Right renal pelvis (tissue), 4 donors: Measurements from ENCODE around the gene LAYN. TPM values are rescaled to one million over a fixed set of nuclear protein-coding genes. Genes with fewer than 3 reads are reported as not detected.

Experiments
- DNase-seq, 4 donors: peaks; one replicate each; pipeline ENCODE4 v3.0.0-alpha.2; 2013; ENCODE audit warnings: low read depth in 4 of 4, low spot score in 3 of 4, missing footprints in 1 of 4
- polyA plus RNA-seq, 4 donors: library from polyadenylated mRNA; unstranded; fragments of 120-200 nt; gene quantifications; one replicate each; pipeline ENCODE4 v1.2.1, GENCODE V29; 2013; ENCODE audit not compliant: insufficient read length in 4 of 4

LAYN gene
- polyA plus RNA-seq, 4 donors: 7.0 to 7.8 (median 7.3) TPM

GRCh38 chr11:111530091-111530490 lies 10.4 kb upstream of the LAYN start:
- DNase-seq: no peak

- DNase-seq: no peak
These were observed 9.4 kb upstream of the LAYN start for GRCh38 chr11:111531136-111531535.

GRCh38 chr11:111531687-111532364 lies 8.7 kb upstream of the LAYN start:
- DNase-seq: no peak

GRCh38 chr11:111532365-111532709 lies 8.2 kb upstream of the LAYN start:
- no peak for DNase-seq

GRCh38 chr11:111535281-111535680 lies 5.2 kb upstream of the LAYN start:
- no peak for DNase-seq

GRCh38 chr11:111537336-111537860 lies 3.1 kb upstream of the LAYN start:
- no peak for DNase-seq

GRCh38 chr11:111538407-111539114 lies 2.0 kb upstream of the LAYN start:
- DNase-seq: no peak

- no peak for DNase-seq
These were observed 950 bp upstream of the LAYN start for GRCh38 chr11:111539426-111540113.

- no peak for DNase-seq
These were observed 375 bp downstream of the LAYN start for GRCh38 chr11:111540937-111541253.

- DNase-seq: no peak
These were observed 938 bp downstream of the LAYN start for GRCh38 chr11:111541254-111542061.

GRCh38 chr11:111542606-111543275 lies 2.2 kb downstream of the LAYN start:
- no peak for DNase-seq

GRCh38 chr11:111548525-111548924 lies 8.0 kb downstream of the LAYN start:
- no peak for DNase-seq

- no peak for DNase-seq
These were observed 8.8 kb downstream of the LAYN start for GRCh38 chr11:111549196-111549868.

- DNase-seq: no peak
These were observed 9.3 kb downstream of the LAYN start for GRCh38 chr11:111549869-111550203.

- DNase-seq: no peak
These were observed 9.7 kb downstream of the LAYN start for GRCh38 chr11:111550258-111550657.

- no peak for DNase-seq
These were observed 14.0 kb downstream of the LAYN start for GRCh38 chr11:111554532-111554931.

- no peak for DNase-seq
These were observed 14.7 kb downstream of the LAYN start for GRCh38 chr11:111555255-111555654.

GRCh38 chr11:111557425-111558111 lies 17.0 kb downstream of the LAYN start:
- DNase-seq: no peak

- no peak for DNase-seq
These were observed 19.4 kb downstream of the LAYN start for GRCh38 chr11:111559800-111560464.
